Ectodermal cell (in vitro differentiated cells): Measurements from ENCODE around the gene C14orf119.

ENCODE experiments used
- H3K27ac ChIP-seq: 2 replicates; pipeline ENCODE4 v1.7.0; 2013; ENCODE audit warnings: mild to moderate bottlenecking, low read depth, low read length; ENCODE audit not compliant: insufficient read depth, poor library complexity, severe bottlenecking
- H3K27me3 ChIP-seq: 2 replicates; pipeline ENCODE4 v1.7.0; 2013; ENCODE audit warnings: mild to moderate bottlenecking, low read length; ENCODE audit not compliant: insufficient read depth, control insufficient read depth, poor library complexity, severe bottlenecking
- H3K36me3 ChIP-seq: one replicate; pipeline ENCODE4 v1.7.0; 2013; ENCODE audit warnings: low read length; ENCODE audit not compliant: control insufficient read depth, insufficient read depth
- H3K4me1 ChIP-seq: one replicate; pipeline ENCODE4 v1.7.0; 2013; ENCODE audit warnings: low read length; ENCODE audit not compliant: control insufficient read depth, insufficient read depth
- H3K4me3 ChIP-seq: 2 replicates; pipeline ENCODE4 v1.7.0; 2013; ENCODE audit warnings: low read depth, low read length, control low read depth; ENCODE audit not compliant: insufficient read depth
- H3K9me3 ChIP-seq: 2 replicates; pipeline ENCODE4 v1.7.0; 2013; ENCODE audit warnings: mild to moderate bottlenecking, low read length, moderate library complexity; ENCODE audit not compliant: control insufficient read depth
- WGBS, 2 experiments: methylation state at CpG; one replicate each; pipeline ENCODE4 v1.1.7; 2013; ENCODE audit warnings: missing lambda C conversion rate in 2 of 2; 5-methylcytosine and 5-hydroxymethylcytosine counted together

The C14orf119 gene

DNA sequence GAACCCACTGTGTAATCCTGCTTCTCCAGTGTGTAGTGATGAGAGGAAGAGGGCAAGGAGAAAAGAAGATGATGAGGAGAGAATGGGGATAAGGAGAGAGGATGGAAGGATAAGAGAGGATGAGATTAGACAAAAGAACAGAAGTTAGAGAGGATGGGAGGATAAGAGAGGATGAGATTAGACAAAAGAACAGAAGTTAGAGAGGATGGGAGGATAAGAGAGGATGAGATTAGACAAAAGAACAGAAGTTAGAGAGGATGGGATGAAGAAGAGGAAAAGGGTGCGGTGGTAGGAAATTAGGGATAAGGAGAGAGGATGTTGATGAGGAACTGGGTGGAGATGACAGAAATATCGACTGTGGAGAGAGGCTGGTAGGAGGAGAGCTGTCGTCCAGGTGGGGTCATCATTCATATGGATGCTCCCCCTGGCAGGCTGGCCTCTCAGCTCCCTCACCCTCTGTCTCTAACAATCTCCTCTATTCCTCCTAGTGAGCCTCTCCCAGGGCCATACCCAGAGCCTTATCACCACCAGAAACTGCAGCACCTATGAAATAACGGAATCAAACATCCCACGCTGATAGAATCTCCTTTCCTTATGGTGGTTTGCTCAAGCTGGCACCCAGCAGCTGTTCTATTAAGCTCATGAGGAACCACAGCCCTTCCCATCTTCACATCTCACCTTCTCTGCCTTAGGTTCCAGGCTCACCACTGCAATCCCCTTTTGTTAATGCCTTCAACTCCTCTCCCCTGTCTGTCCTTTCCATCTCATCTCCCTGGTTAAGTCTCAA lies 15.5 kb downstream of the C14orf119 start:
- WGBS, 2 experiments: 82 to 84% methylated on average over 5 of the region's 5 CpGs
- Histone ChIP-seq H3K27me3 (no peaks in the 10 kb centered on the region), H3K4me3 (no peak overlapping the region), H3K4me1 (peaks cover 16% of the 10 kb centered on the region), H3K9me3 (no peaks in the 10 kb centered on the region), H3K27ac (no peak overlapping the region), H3K36me3 (no peaks in the 10 kb centered on the region)

GRCh38 chr14:23112359-23113178 lies 17.3 kb downstream of the C14orf119 start:
- WGBS, 2 experiments: 64 to 67% methylated on average over 12 of the region's 12 CpGs
- H3K27ac ChIP-seq: no peak overlapping the region
- no peaks in the 10 kb centered on the region for H3K36me3 ChIP-seq
- no peaks in the 10 kb centered on the region for H3K9me3 ChIP-seq
- no peak overlapping the region for H3K4me3 ChIP-seq
- H3K4me1 ChIP-seq: peaks cover 16% of the 10 kb centered on the region
- H3K27me3 ChIP-seq: no peaks in the 10 kb centered on the region

DNA sequence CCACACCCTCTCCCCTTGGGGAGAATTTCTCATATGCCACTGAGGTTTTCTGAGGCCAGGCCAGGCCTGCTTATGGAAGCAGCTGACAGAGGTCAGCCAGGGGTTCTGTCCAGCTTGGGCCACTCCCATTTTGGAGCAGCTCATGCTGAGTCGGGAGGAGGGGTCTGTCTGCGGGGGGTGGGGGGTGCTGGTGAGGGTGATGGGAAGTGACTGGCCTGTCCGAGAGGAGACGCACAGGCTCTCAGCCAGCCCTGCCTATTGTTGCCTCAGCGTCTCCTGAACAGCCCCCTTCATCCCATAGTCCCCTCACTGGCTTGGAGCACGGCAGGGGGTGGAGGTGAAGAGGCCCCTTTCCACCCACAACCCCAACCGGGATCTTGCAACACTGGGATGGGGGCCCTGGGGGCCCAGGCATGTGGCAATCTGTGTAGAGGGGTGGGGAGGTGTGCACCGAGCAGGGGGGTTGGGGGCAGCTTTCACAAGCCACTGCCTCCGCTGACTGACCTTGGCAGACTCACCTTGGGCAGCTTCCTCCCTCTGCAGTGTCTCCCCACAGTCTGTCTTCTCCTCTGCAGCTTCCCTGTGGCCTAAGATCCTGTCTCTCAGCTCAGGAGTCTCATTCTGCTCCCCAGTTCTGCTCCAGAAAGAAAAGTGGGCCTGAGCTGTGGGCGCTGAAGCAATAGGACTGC lies 18.3 kb downstream of the C14orf119 start:
- Histone ChIP-seq H3K4me3 (no peak overlapping the region), H3K36me3 (no peaks in the 10 kb centered on the region), H3K27ac (no peak overlapping the region), H3K4me1 (peaks cover 16% of the 10 kb centered on the region), H3K9me3 (no peaks in the 10 kb centered on the region), H3K27me3 (no peaks in the 10 kb centered on the region)
- WGBS, 2 experiments: 48 to 53% methylated on average over 7 to 10 of the region's 10 CpGs

DNA sequence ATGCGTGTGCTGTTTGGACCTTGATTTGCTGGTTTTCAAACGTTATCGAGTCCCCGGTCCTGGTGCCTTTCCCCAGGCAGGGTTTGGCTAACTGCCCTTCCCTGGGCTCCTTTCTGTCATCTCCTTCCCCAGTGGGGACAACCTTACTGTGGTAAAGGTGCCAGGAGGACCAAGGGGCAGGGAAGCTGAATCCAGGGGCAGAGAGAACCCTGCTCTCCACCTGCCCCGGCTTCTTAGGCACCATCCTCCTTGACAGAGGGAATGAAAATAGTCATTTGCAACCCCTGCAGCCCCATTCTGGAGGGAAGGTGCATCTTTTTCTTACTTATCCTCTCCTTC lies 18.8 kb downstream of the C14orf119 start:
- H3K27ac ChIP-seq: no peak overlapping the region
- WGBS, 2 experiments: 75 to 80% methylated on average over 5 of the region's 5 CpGs
- no peaks in the 10 kb centered on the region for H3K27me3 ChIP-seq
- no peaks in the 10 kb centered on the region for H3K36me3 ChIP-seq
- peaks cover 16% of the 10 kb centered on the region for H3K4me1 ChIP-seq
- H3K4me3 ChIP-seq: no peak overlapping the region
- no peaks in the 10 kb centered on the region for H3K9me3 ChIP-seq

DNA sequence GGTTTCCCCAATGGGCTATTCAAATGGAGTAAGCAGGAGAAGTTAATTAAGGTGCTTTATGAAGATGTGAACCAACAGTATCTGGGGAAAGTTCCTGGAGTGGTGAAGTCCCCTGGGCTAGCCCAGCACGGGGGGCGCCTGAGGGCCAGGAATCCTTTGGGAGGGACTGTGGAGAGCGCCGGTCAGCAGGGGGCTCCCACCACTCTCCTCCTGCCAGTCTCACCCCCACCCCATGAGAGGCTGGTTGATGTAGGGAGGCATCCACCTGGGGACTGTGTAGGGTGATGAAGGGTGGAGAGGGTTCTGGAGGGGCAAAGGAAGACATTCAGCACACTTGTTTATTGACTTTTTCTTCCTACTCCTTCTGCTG lies 19.3 kb downstream of the C14orf119 start:
- Histone ChIP-seq H3K4me1 (peaks cover 18% of the 10 kb centered on the region), H3K4me3 (no peak overlapping the region), H3K27me3 (no peaks in the 10 kb centered on the region), H3K36me3 (no peaks in the 10 kb centered on the region), H3K9me3 (no peaks in the 10 kb centered on the region), H3K27ac (no peak overlapping the region)
- WGBS, 2 experiments: 67 to 86% methylated on average over 4 of the region's 4 CpGs

DNA sequence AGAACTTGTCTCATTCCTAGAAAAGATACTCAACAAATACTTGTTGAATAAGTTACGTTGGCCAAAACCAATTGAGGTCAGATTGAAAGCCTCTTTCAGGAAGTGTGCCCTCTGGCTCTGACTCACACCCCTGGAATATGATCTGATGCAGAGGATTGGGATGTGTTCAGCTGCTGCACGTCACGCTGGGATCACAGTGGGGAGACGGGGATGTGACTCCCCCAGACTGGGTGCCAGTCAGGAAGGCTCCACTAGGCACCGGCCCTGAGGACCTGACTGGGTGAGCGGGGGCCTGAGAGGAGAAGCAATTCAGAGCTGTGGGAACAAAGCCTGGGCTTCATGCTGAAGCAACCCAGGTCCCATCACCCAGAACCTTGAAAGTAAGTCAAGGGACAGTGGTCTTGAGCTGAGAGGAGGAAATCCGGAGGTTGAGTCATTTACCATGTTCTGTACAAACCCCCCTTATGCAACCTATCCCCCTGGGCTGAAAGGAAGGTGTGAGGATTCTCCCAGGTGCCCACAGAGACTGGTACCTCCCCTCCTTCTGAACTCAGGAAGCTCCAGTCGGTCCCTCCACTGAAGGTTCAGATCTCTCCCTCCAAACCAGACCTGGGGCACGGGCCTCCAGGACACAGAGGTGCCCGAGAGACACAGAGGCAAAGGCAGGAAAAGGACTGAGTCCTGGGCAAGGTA lies 19.9 kb downstream of the C14orf119 start:
- WGBS, 2 experiments: 91 to 94% methylated on average over 10 of the region's 10 CpGs
- H3K27me3 ChIP-seq: no peaks in the 10 kb centered on the region
- H3K4me3 ChIP-seq: no peak overlapping the region
- H3K36me3 ChIP-seq: no peaks in the 10 kb centered on the region
- H3K4me1 ChIP-seq: peaks cover 21% of the 10 kb centered on the region
- H3K27ac ChIP-seq: no peak overlapping the region
- H3K9me3 ChIP-seq: no peaks in the 10 kb centered on the region

GRCh38 chr14:23115918-23116317 lies 20.6 kb downstream of the C14orf119 start:
- Histone ChIP-seq H3K4me3 (no peak overlapping the region), H3K4me1 (peaks cover 21% of the 10 kb centered on the region), H3K9me3 (no peaks in the 10 kb centered on the region), H3K27me3 (no peaks in the 10 kb centered on the region), H3K27ac (no peak overlapping the region), H3K36me3 (no peaks in the 10 kb centered on the region)
- 94 to 95% methylated on average over 5 of the region's 5 CpGs for WGBS, 2 experiments

DNA sequence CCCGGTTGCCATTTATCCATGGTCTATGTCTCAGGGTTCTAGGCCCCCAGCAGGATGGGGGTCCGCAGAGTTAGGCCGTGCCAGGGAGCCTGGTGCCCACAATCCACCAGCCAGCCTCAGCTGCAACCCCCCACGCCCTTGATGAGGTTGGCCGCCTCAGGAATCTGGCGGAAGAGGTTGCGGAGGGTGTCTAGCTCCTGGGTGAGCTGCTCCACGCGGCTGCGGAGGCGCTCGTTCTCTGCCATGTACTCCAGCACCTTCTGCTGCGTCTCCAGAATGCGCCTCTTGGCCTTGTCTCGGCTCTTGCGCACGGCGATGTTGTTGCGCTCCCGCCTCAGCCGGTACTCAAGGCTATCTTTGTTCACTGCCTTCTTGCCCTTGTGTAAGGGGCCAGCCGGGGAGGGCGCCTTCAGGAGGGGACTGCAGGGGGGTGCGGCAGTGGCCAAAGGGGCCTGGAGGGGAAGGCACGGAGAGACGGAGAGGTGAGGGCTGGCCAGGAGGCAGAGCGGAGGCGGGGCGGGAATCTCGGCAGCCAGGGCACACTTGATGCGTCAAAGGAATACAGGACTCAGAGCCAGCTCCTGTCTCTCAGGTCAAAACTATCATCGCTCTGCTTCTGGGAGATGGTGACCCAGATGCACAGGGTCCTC lies 22.2 kb downstream of the C14orf119 start:
- Histone ChIP-seq H3K36me3 (no peaks in the 10 kb centered on the region), H3K4me3 (no peak overlapping the region), H3K9me3 (no peaks in the 10 kb centered on the region), H3K27me3 (no peaks in the 10 kb centered on the region), H3K27ac (no peak overlapping the region), H3K4me1 (peaks cover 27% of the 10 kb centered on the region)
- WGBS, 2 experiments: 91 to 94% methylated on average over 32 of the region's 32 CpGs

- Histone ChIP-seq H3K36me3 (no peaks in the 10 kb centered on the region), H3K27me3 (no peaks in the 10 kb centered on the region), H3K4me1 (peaks cover 20% of the 10 kb centered on the region), H3K27ac (no peak within 1 kb of the TSS), H3K9me3 (no peaks in the 10 kb centered on the region), H3K4me3 (no peak within 1 kb of the TSS)
- 92 to 93% methylated on average over 32 of the region's 32 CpGs for WGBS, 2 experiments
These were observed 23.4 kb downstream of the C14orf119 start, which contains the start of gene CEBPE for GRCh38 chr14:23118506-23119362. Gene CEBPE (minus strand): TSS chr14:23119255. CDS start chr14:23119091, 164 bp downstream.
